ENCODE measurements around the gene COX5B.

The COX5B gene

GRCh38 chr2:97663962-97664635 is 18.2 kb downstream of the COX5B start, which contains the start of gene ACTR1B (continued):
- peak; percentile 97 for TF ChIP-seq PRDM10 (tag by site-specific recombination; IDR thresholded peaks at IDR 0.05)
- peak; percentile 61 for TF ChIP-seq KLF17 (tag by site-specific recombination; IDR thresholded peaks at IDR 0.05)
- TF ChIP-seq GLI4 (tag by site-specific recombination; IDR thresholded peaks at IDR 0.05) = no peak
- TF ChIP-seq GLIS1 (tag by site-specific recombination; IDR thresholded peaks at IDR 0.05) = 0 out of 2 replicates have a peak, but pooled peaks have one; percentile 17
- TF ChIP-seq ZNF692 (tag by site-specific recombination; IDR thresholded peaks at IDR 0.05) = peak; percentile 98
- no peak for TF ChIP-seq ZNF610 (tag by site-specific recombination; IDR thresholded peaks at IDR 0.05; ENCODE audit: borderline replicate concordance)
- TF ChIP-seq ZNF658 (tag by site-specific recombination; IDR thresholded peaks at IDR 0.05) = no peak
- TF ChIP-seq PATZ1 (tag by site-specific recombination; IDR thresholded peaks at IDR 0.05) = 0 out of 2 replicates have a peak, but pooled peaks have one; percentile 7
- TF ChIP-seq ZNF629 (tag by site-specific recombination; IDR thresholded peaks at IDR 0.05) = peak; percentile 92
- peak; percentile 77 for TF ChIP-seq HIC1 (tag by site-specific recombination; IDR thresholded peaks at IDR 0.05)
- TF ChIP-seq ZNF24 (tag by site-specific recombination; IDR thresholded peaks at IDR 0.05) = peak; percentile 56; the same call in 1 of the 2 replicates
- TF ChIP-seq REPIN1 (tag by site-specific recombination; IDR thresholded peaks at IDR 0.05; ENCODE audit: low read depth) = 0 out of 2 replicates have a peak, but pooled peaks have one; percentile 31
- no peak for TF ChIP-seq ZNF311 (tag by site-specific recombination; IDR thresholded peaks at IDR 0.05; ENCODE audit: borderline replicate concordance)
- TF ChIP-seq ZNF239 (tag by site-specific recombination; IDR thresholded peaks at IDR 0.05) = no peak
- peak; percentile 33; the same call in 1 of the 2 replicates for TF ChIP-seq ZIC2 (tag by site-specific recombination; IDR thresholded peaks at IDR 0.05)
- TF ChIP-seq ZNF660 (tag by site-specific recombination; IDR thresholded peaks at IDR 0.05) = peak; percentile 60; the same call in 1 of the 2 replicates
- TF ChIP-seq KLF9 (tag by site-specific recombination; IDR thresholded peaks at IDR 0.05; ENCODE audit: low read depth) = 0 out of 2 replicates have a peak, but pooled peaks have one; percentile 34
- peak; percentile 38; the same call in 1 of the 2 replicates for TF ChIP-seq ZBTB11 (tag by site-specific recombination; conservative IDR thresholded peaks at IDR 0.05; ENCODE audit: low read depth)
- peak; percentile 76 for TF ChIP-seq ZEB2 (tag by site-specific recombination; IDR thresholded peaks at IDR 0.05)
- 0 out of 2 replicates have a peak, but pooled peaks have one; percentile 22 for TF ChIP-seq ZNF843 (tag by site-specific recombination; IDR thresholded peaks at IDR 0.05)
- TF ChIP-seq KLF16 (tag by site-specific recombination; IDR thresholded peaks at IDR 0.05) = no peak
- peak; percentile 70 for TF ChIP-seq ZNF335 (tag by site-specific recombination; conservative IDR thresholded peaks at IDR 0.05)
- no peak for TF ChIP-seq ZNF114 (tag by site-specific recombination; IDR thresholded peaks at IDR 0.05)
- peak; percentile 48; the same call in 1 of the 2 replicates for TF ChIP-seq FEZF1 (tag by site-specific recombination; IDR thresholded peaks at IDR 0.05)
- TF ChIP-seq SP3 (tag by site-specific recombination; IDR thresholded peaks at IDR 0.05) = peak; percentile 82
- peak; percentile 71; the same call in 1 of the 2 replicates for TF ChIP-seq SP7 (tag by site-specific recombination; IDR thresholded peaks at IDR 0.05)
